Endothelial cell of umbilical vein (primary cell): Measurements from ENCODE around the gene EEA1. TPM values are rescaled to one million over a fixed set of nuclear protein-coding genes. Genes with fewer than 3 reads are reported as not detected.

ENCODE experiments used
- BruUV-seq: library from RNA; stranded (reverse); fragments of 400-500 nt; replicated peaks from 2 replicates; lab custom pipeline; 2021; lab: Mats Ljungman, UMichigan
- CTCF ChIA-PET: fragments of 300-600, 350-600 bp; sonication (Branson Sonifier 250); formaldehyde crosslinking; loops from one replicate; lab custom pipeline; 2021; ENCODE audit warnings: antibody characterized with exemption, inconsistent platforms; lab: Charles Lee
- POLR2A ChIA-PET: fragments of 300-600, 350-600 bp; sonication (Branson Sonifier 250); formaldehyde crosslinking; loops from one replicate; lab custom pipeline; 2021; ENCODE audit warnings: antibody characterized with exemption, inconsistent platforms; lab: Charles Lee
- DNase-seq: peaks from one replicate; pipeline ENCODE4 v3.0.0-alpha.2; 2011; ENCODE audit warnings: low read depth, low spot score
- FAIRE-seq: peaks from 2 replicates; lab custom pipeline; 2011; peaks lifted over from hg19 to GRCh38; lab: Jason Lieb, UNC
- H2AFZ ChIP-seq: 2 replicates; pipeline ENCODE4 v1.6.0; 2012; ENCODE audit warnings: low read depth, low read length, control low read depth, inconsistent platforms
- H3K27ac ChIP-seq: 2 replicates; pipeline ENCODE4 v1.5.1; 2011; ENCODE audit warnings: low read depth, mild to moderate bottlenecking, control low read depth, low read length, moderate library complexity; ENCODE audit not compliant: insufficient read depth
- H3K27me3 ChIP-seq, 2 experiments: 2 replicates each; pipeline versions ENCODE4 v1.6.0 to v1.6.1; 2011; ENCODE audit warnings: low read length in 2 of 2, mixed read lengths in 1 of 2; ENCODE audit not compliant: control insufficient read depth in 2 of 2, insufficient read depth in 2 of 2
- H3K36me3 ChIP-seq, 2 experiments: 2 replicates in 1 of 2; 3 replicates in 1 of 2; pipeline ENCODE4 v1.5.1; 2011; ENCODE audit warnings: low read length in 2 of 2, mild to moderate bottlenecking in 1 of 2, moderate library complexity in 1 of 2; ENCODE audit not compliant: control insufficient read depth in 2 of 2, insufficient read depth in 2 of 2; ENCODE audit errors: extremely low read depth in 1 of 2
- H3K4me1 ChIP-seq: 3 replicates; pipeline ENCODE4 v1.5.1; 2011; ENCODE audit warnings: mild to moderate bottlenecking, low read length; ENCODE audit not compliant: control insufficient read depth, insufficient read depth; ENCODE audit errors: extremely low read depth
- H3K4me2 ChIP-seq: 2 replicates; pipeline ENCODE4 v1.6.1; 2011; ENCODE audit warnings: low read length, control low read depth, mixed read lengths; ENCODE audit not compliant: insufficient read depth
- H3K4me3 ChIP-seq, 3 experiments: fragments of 200-600 bp in 1 of 3; sonication (generic), shearing (Covaris generic) in 1 of 3; replicated peaks in 1 of 3; 2 replicates each; pipeline ENCODE4 v1.5.1; 2011 to 2016; ENCODE audit warnings: control low read depth in 3 of 3, low read length in 3 of 3, mild to moderate bottlenecking in 2 of 3, inconsistent platforms in 1 of 3, low read depth in 1 of 3, moderate library complexity in 1 of 3; ENCODE audit not compliant: insufficient read depth in 1 of 3
- H3K79me2 ChIP-seq: 2 replicates; pipeline ENCODE4 v1.6.0; 2012; ENCODE audit warnings: low read length, inconsistent platforms; ENCODE audit not compliant: control insufficient read depth, insufficient read depth
- H3K9ac ChIP-seq: replicated peaks from 2 replicates; pipeline ENCODE3; 2011; ENCODE audit warnings: low read length, control low read depth; ENCODE audit not compliant: insufficient read depth; ENCODE audit errors: extremely low read depth
- H3K9me1 ChIP-seq: replicated peaks from 3 replicates; pipeline ENCODE4 v1.6.0; 2011; ENCODE audit warnings: mild to moderate bottlenecking, low read length; ENCODE audit not compliant: control insufficient read depth, insufficient read depth; ENCODE audit errors: extremely low read depth
- H3K9me3 ChIP-seq: replicated peaks from 2 replicates; pipeline ENCODE4 v1.5.1; 2012; ENCODE audit warnings: low read length, inconsistent platforms; ENCODE audit not compliant: control insufficient read depth, insufficient read depth
- H4K20me1 ChIP-seq: replicated peaks from 2 replicates; pipeline ENCODE3; 2011; ENCODE audit warnings: mild to moderate bottlenecking, low read length; ENCODE audit not compliant: control insufficient read depth, insufficient read depth; ENCODE audit errors: extremely low read depth
- CTCF ChIP-seq, 2 donors: IDR thresholded peaks; 1 replicate in 1 of 2; 2 replicates in 1 of 2; pipeline ENCODE4 v1.5.1; 2011; ENCODE audit warnings: low read length in 2 of 2, mild to moderate bottlenecking in 2 of 2, moderate library complexity in 2 of 2, control low read depth in 1 of 2, inconsistent platforms in 1 of 2, low read depth in 1 of 2; ENCODE audit not compliant: insufficient read depth in 1 of 2; ENCODE audit errors: extremely low read depth in 1 of 2
- JUN ChIP-seq: IDR thresholded peaks from 2 replicates; pipeline ENCODE4 v1.6.1; 2011; ENCODE audit warnings: borderline replicate concordance, low read depth; ENCODE audit not compliant: insufficient read length, insufficient read depth
- POLR2AphosphoS5 ChIP-seq: IDR thresholded peaks from 2 replicates; pipeline ENCODE4 v1.6.1; 2012; ENCODE audit warnings: low read depth, mild to moderate bottlenecking, control low read depth, low read length, moderate library complexity; ENCODE audit not compliant: insufficient read depth
- dilution Hi-C: fragments of 300-500 bp; cut with MboI; formaldehyde crosslinking; loops from one replicate; pipeline ENCODE4 v1.15.0; 2019; ENCODE audit warnings: low sequenced_read_pairs; ENCODE audit not compliant: extremely low pct_ligation_motif_present
- intact Hi-C: fragments of 100-400 bp; cut with micrococcal nuclease; formaldehyde crosslinking; loops from one replicate; pipeline ENCODE4 v1.10.0; 2022
- polyA plus RNA-seq, 4 experiments: library from polyadenylated mRNA; depleted of rRNA in 3 of 4; stranded (reverse) in 3 of 4; unstranded in 1 of 4; fragments of >200 nt; gene quantifications; 2 replicates each; pipeline versions ENCODE4 v1.2.1 to v1.2.3, GENCODE V29; 2011 to 2012; ENCODE audit warnings: missing spikeins in 1 of 4
- total RNA-seq: library from RNA; stranded (reverse); gene quantifications from 2 replicates; pipeline ENCODE4 v1.2.3, GENCODE V29; 2021

EEA1 gene
- total and polyA plus RNA-seq, 2 donors (not counting 3 experiments of a cell fraction or from before 2014, with no cell fraction given) = 2.6 to 38.8 TPM

- no peak for FAIRE-seq
- BruUV-seq = no TSS peak
Measured at GRCh38 chr12:92726850-92727249, 202.2 kb downstream of the EEA1 start.

GRCh38 chr12:92722897-92723296, 206.2 kb downstream of the EEA1 start:
- Histone ChIP-seq H4K20me1 (no peaks in the 10 kb centered on the region), H3K27ac (no peak overlapping the region), H3K4me1 (no peaks in the 10 kb centered on the region), H3K36me3 (no peaks in the 10 kb centered on the region), H3K9me3 (no peaks in the 10 kb centered on the region), H3K9me1 (no peaks in the 10 kb centered on the region), H3K27me3 (no peaks in the 10 kb centered on the region), H3K4me2 (no peak overlapping the region), H3K79me2 (no peaks in the 10 kb centered on the region), H2AFZ (no peak overlapping the region), H3K4me3 (no peak overlapping the region), H3K9ac (no peak overlapping the region)
- ChIA-PET POLR2A (no interaction called here), CTCF (interaction anchor here (1.0 kb wide), 1 partner anchor 697 kb away, joined by 3 read pairs; no protein-coding TSS in a partner anchor)
- DNase-seq (no peak), FAIRE-seq (no peak)
- no TSS peak for BruUV-seq
- intact Hi-C loops (no loop called here), dilution Hi-C loops (no loop called here)
- TF ChIP-seq CTCF (IDR thresholded peaks at IDR 0.05; ENCODE audit: extremely low read depth in 1 of 2, insufficient read depth in 1 of 2, low read depth in 1 of 2, low read length in 2 of 2) (no peak), JUN (no peak)

More at GRCh38 chr12:92726850-92727249, 202.2 kb downstream of the EEA1 start:
- Histone ChIP-seq H4K20me1 (no peaks in the 10 kb centered on the region), H3K9ac (no peak overlapping the region), H3K4me2 (no peak overlapping the region), H3K27ac (no peak overlapping the region), H3K4me3 (no peak overlapping the region), H3K9me3 (no peaks in the 10 kb centered on the region), H3K4me1 (no peaks in the 10 kb centered on the region), H3K9me1 (no peaks in the 10 kb centered on the region), H2AFZ (no peak overlapping the region), H3K27me3 (no peaks in the 10 kb centered on the region), H3K36me3 (no peaks in the 10 kb centered on the region), H3K79me2 (no peaks in the 10 kb centered on the region)
- intact Hi-C loops (no loop called here), dilution Hi-C loops (no loop called here)
- ChIA-PET CTCF (interaction anchor here (1.0 to 2.0 kb wide), 2 partner anchors 9 to 10 kb away, joined by 4 to 6 read pairs; no protein-coding TSS in a partner anchor), POLR2A (no interaction called here)
- no peak for TF ChIP-seq POLR2AphosphoS5
- TF ChIP-seq JUN = no peak
- DNase-seq = no peak
